Suprapubic skin (tissue), 4 donors: Measurements from ENCODE around the gene RNF121.

Experiments
- EP300 ChIP-seq: sonication (generic); formaldehyde crosslinking; IDR thresholded peaks from one replicate; pipeline ENCODE4 v1.6.1; 2017; ENCODE audit warnings: antibody characterized with exemption
- POLR2A ChIP-seq, 2 donors: fragments of 450-650 bp; IDR thresholded peaks; one replicate each; pipeline ENCODE4 v1.6.1; 2017; ENCODE audit warnings: antibody characterized with exemption in 2 of 2, mild to moderate bottlenecking in 2 of 2, moderate library complexity in 2 of 2
- POLR2AphosphoS5 ChIP-seq, 3 donors: sonication (generic); formaldehyde crosslinking; IDR thresholded peaks; one replicate each; pipeline ENCODE4 v1.6.1; 2017; ENCODE audit warnings: antibody characterized with exemption in 3 of 3
- TF ChIP-seq, protein P1 (sequence below), 2 donors: fragments of 200-600 bp in 1 of 2; fragments of 450-650 bp in 1 of 2; sonication (generic) in 1 of 2; IDR thresholded peaks; one replicate each; pipeline ENCODE4 v1.5.1; 2016 to 2019; ENCODE audit warnings: antibody characterized with exemption in 2 of 2, mild to moderate bottlenecking in 1 of 2, moderate library complexity in 1 of 2

DNA sequence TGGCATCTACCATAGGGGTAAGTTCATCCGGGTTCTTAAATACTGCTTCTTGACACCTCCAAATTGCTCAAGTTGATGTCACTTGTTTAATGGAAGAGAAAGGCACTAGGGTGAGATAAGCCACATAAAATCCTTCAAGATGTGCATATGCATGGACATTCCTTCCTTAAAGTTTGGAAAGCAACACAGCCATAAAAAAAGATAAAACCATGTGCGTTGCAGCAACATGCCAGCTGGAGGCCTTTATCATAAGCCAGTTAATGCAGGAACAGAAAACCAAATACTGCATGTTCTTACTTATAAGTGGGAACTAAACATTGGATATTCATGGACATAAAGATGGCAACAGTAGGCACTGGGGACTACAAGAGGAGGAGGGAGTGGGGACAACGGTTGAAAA lies 61.9 kb downstream of the RNF121 start:
- TF ChIP-seq, protein P1, sequence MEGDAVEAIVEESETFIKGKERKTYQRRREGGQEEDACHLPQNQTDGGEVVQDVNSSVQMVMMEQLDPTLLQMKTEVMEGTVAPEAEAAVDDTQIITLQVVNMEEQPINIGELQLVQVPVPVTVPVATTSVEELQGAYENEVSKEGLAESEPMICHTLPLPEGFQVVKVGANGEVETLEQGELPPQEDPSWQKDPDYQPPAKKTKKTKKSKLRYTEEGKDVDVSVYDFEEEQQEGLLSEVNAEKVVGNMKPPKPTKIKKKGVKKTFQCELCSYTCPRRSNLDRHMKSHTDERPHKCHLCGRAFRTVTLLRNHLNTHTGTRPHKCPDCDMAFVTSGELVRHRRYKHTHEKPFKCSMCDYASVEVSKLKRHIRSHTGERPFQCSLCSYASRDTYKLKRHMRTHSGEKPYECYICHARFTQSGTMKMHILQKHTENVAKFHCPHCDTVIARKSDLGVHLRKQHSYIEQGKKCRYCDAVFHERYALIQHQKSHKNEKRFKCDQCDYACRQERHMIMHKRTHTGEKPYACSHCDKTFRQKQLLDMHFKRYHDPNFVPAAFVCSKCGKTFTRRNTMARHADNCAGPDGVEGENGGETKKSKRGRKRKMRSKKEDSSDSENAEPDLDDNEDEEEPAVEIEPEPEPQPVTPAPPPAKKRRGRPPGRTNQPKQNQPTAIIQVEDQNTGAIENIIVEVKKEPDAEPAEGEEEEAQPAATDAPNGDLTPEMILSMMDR (IDR thresholded peaks at IDR 0.05): no peak
- TF ChIP-seq POLR2A (IDR thresholded peaks at IDR 0.05): no peak
- no peak for TF ChIP-seq EP300
- TF ChIP-seq POLR2AphosphoS5 (IDR thresholded peaks at IDR 0.05): no peak
